K562 (cell line): ENCODE results near the gene FGD6.

ENCODE experiments used
- CHD2 ChIP-seq: IDR thresholded peaks from 2 replicates; pipeline ENCODE4 v1.6.1; 2011; ENCODE audit warnings: low read depth, low read length
- CTCF ChIP-seq, 3 experiments: IDR thresholded peaks in 2 of 3; conservative IDR thresholded peaks in 1 of 3; 2 replicates each; pipeline ENCODE4 v1.5.1; 2011 to 2012; ENCODE audit warnings: low read length in 3 of 3, mild to moderate bottlenecking in 3 of 3, control low read depth in 2 of 3, improper control_type of control experiment in 1 of 3, inconsistent platforms in 1 of 3, low read depth in 1 of 3, mixed read lengths in 1 of 3, moderate library complexity in 1 of 3; ENCODE audit not compliant: insufficient read depth in 2 of 3
- NFIC ChIP-seq: fragments of 450-650 bp; IDR thresholded peaks from 2 replicates; pipeline ENCODE4 v1.6.1; 2017; ENCODE audit warnings: mild to moderate bottlenecking, inconsistent platforms
- PCBP1 ChIP-seq: fragments of 200-400 bp; formaldehyde crosslinking; IDR thresholded peaks from 2 replicates; pipeline ENCODE4 v1.6.1; 2018; ENCODE audit warnings: mild to moderate bottlenecking, low read depth, low read length; ENCODE audit not compliant: poor library complexity, severe bottlenecking
- POLR2AphosphoS5 ChIP-seq: IDR thresholded peaks from 2 replicates; pipeline ENCODE4 v1.6.1; 2011; ENCODE audit warnings: mild to moderate bottlenecking, low read depth, low read length, moderate library complexity; ENCODE audit not compliant: control insufficient read depth, insufficient read depth
- RCOR1 ChIP-seq, 2 experiments: IDR thresholded peaks; 2 replicates each; pipeline ENCODE4 v1.6.1; 2012; ENCODE audit warnings: low read depth in 2 of 2, low read length in 2 of 2, borderline replicate concordance in 1 of 2, improper control_type of control experiment in 1 of 2
- SIX5 ChIP-seq, 2 experiments: IDR thresholded peaks; 2 replicates each; pipeline ENCODE4 v1.6.1; 2011; ENCODE audit warnings: low read length in 2 of 2, borderline replicate concordance in 1 of 2, low read depth in 1 of 2, mild to moderate bottlenecking in 1 of 2, moderate library complexity in 1 of 2; ENCODE audit not compliant: insufficient read depth in 1 of 2

GRCh38 chr12:95083471-95083870 lies 133.8 kb downstream of the FGD6 start:
- TF ChIP-seq SIX5 (IDR thresholded peaks at IDR 0.05; ENCODE audit: borderline replicate concordance in 1 of 2, insufficient read depth in 1 of 2, low read depth in 1 of 2, low read length in 2 of 2) (no peak), CTCF (IDR thresholded peaks at IDR 0.05 in 2 of 3, conservative IDR thresholded peaks at IDR 0.05 in 1 of 3; ENCODE audit: insufficient read depth in 2 of 3, low read depth in 1 of 3, low read length in 3 of 3) (no peak), PCBP1 (no peak), RCOR1 (IDR thresholded peaks at IDR 0.05; ENCODE audit: borderline replicate concordance in 1 of 2, low read depth in 2 of 2, low read length in 2 of 2) (no peak), CHD2 (no peak), NFIC (no peak), POLR2AphosphoS5 (no peak)
